Spleen (tissue), 11 donors: ENCODE measurements around the gene TBC1D19. TPM values are rescaled to one million over a fixed set of nuclear protein-coding genes. Genes with fewer than 3 reads are reported as not detected.

Experiments
- DNase-seq: peaks from one replicate; pipeline ENCODE4 v3.0.0-alpha.2; 2020
- H3K27ac ChIP-seq, 8 donors: fragments of 200-600 bp; sonication (generic) in 7 of 8; 1 replicate in 4 of 8; 2 replicates in 4 of 8; pipeline versions ENCODE4 v1.5.0 to v1.8.0; 2016 to 2021; ENCODE audit warnings: inconsistent platforms in 4 of 8, mild to moderate bottlenecking in 4 of 8, moderate library complexity in 1 of 8
- H3K27me3 ChIP-seq, 7 donors: fragments of 200-600 bp; sonication (generic) in 6 of 7; replicated peaks in 1 of 7; 1 replicate in 4 of 7; 2 replicates in 3 of 7; pipeline versions ENCODE4 v1.5.0 to v1.8.0; 2016 to 2021; ENCODE audit warnings: inconsistent platforms in 3 of 7, mild to moderate bottlenecking in 1 of 7
- H3K36me3 ChIP-seq, 6 donors: fragments of 200-600 bp; sonication (generic) in 5 of 6; 1 replicate in 4 of 6; 2 replicates in 2 of 6; pipeline versions ENCODE4 v1.5.0 to v1.8.0; 2016 to 2021; ENCODE audit warnings: inconsistent platforms in 2 of 6
- H3K4me1 ChIP-seq, 6 donors: fragments of 200-600 bp; sonication (generic) in 5 of 6; 1 replicate in 3 of 6; 2 replicates in 3 of 6; pipeline versions ENCODE4 v1.5.0 to v1.8.0; 2016 to 2021; ENCODE audit warnings: inconsistent platforms in 3 of 6
- H3K4me3 ChIP-seq, 8 donors: fragments of 200-600 bp; sonication (generic) in 7 of 8; 1 replicate in 4 of 8; 2 replicates in 4 of 8; pipeline versions ENCODE4 v1.5.0 to v1.8.0; 2016 to 2021; ENCODE audit warnings: inconsistent platforms in 4 of 8, mild to moderate bottlenecking in 4 of 8, moderate library complexity in 2 of 8
- H3K9me3 ChIP-seq, 8 donors: fragments of 200-600 bp; sonication (generic) in 7 of 8; 1 replicate in 4 of 8; 2 replicates in 4 of 8; pipeline versions ENCODE4 v1.5.0 to v1.8.0; 2016 to 2021; ENCODE audit warnings: inconsistent platforms in 4 of 8
- CTCF ChIP-seq, 11 experiments: fragments of 200-600 bp in 7 of 11; fragments of 450-650 bp in 4 of 11; sonication (generic) in 4 of 11; IDR thresholded peaks in 8 of 11; conservative IDR thresholded peaks in 3 of 11; 1 replicate in 7 of 11; 2 replicates in 4 of 11; pipeline versions ENCODE4 v1.4.0 to v1.8.0; 2016 to 2021; ENCODE audit warnings: antibody characterized with exemption in 11 of 11, inconsistent platforms in 4 of 11, mild to moderate bottlenecking in 1 of 11
- POLR2A ChIP-seq, 3 donors: fragments of 450-650 bp; IDR thresholded peaks; one replicate each; pipeline ENCODE4 v1.5.1; 2017; ENCODE audit warnings: antibody characterized with exemption in 3 of 3, mild to moderate bottlenecking in 1 of 3
- POLR2AphosphoS5 ChIP-seq, 3 donors: sonication (generic); formaldehyde crosslinking; IDR thresholded peaks; one replicate each; pipeline ENCODE4 v1.5.1; 2017; ENCODE audit warnings: antibody characterized with exemption in 3 of 3
- WGBS, 5 donors: extraction: QIAGEN DNeasy Blood & Tissue Kit in 3 of 5; methylation state at CpG; one replicate each; pipeline versions ENCODE4 v1.1.5 to v1.1.7; 2013 to 2018; 5-methylcytosine and 5-hydroxymethylcytosine counted together
- intact Hi-C: fragments of 100-400 bp; cut with DNase I; formaldehyde crosslinking; loops from one replicate; pipeline ENCODE4 v1.15.0; 2023; ENCODE audit warnings: low total_unique reads
- polyA plus RNA-seq, 3 donors: library from polyadenylated mRNA; stranded (reverse); fragments of 200-250 nt; gene quantifications; one replicate each; pipeline ENCODE4 v1.2.1, GENCODE V29; 2013
- total RNA-seq, 7 donors: library from RNA; depleted of rRNA in 3 of 7; stranded (reverse); fragments of >200 nt in 3 of 7; fragmentation: NEBNext Ultra II Directional in 4 of 7; extraction: Animal tissue kit (Norgen Biotek cat#: 25700) in 4 of 7; gene quantifications; one replicate each; pipeline versions ENCODE4 v1.1.0 to v1.2.1, GENCODE V29; 2016 to 2021
- donor health status: healthy with polysubstance abuse.
- donor health status: DM: no; HTN: no; CAD: no; lungs with moderate emphysema.
- donor health status: DM: no; HTN: no; CAD: no.
- donor health status: Bipolar disorder and iron deficiency.
- donor health status: healthy.
- donor health status: DM: no; HTN: no; CAD: no.
- donor health status: DM: yes; HTN: yes; CAD: no.

The TBC1D19 gene
- total and polyA plus RNA-seq, 10 donors: 1.1 to 18.0 (median 8.4) TPM

DNA sequence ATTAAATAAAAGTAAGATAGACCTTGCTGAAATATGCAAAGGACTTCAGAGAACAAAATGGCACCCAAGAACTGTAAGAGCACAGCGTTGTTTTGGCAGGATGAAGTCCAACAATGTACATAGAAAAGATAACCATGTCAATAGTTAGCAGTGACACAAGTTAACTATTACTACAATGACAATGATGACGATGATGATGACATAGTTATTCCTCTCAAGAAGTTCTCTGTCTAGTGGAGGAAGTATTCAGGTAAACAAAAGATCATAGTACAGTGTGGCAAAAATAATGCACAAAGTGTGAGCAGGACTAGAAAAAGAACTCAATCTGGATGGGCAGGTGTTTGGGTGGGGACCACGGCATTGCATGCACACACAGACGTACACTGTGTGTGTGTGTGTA, 201.4 kb downstream of the TBC1D19 start:
- Histone ChIP-seq H3K27ac (peak overlapping the region in 3 of 8 donors; percentile 22 to 62 (median 39)), H3K27me3 (no peaks in the 10 kb centered on the region), H3K9me3 (peaks cover 0 to 4% (median 0%) of the 10 kb centered on the region in 8 donors), H3K4me3 (no peak overlapping the region), H3K4me1 (peaks cover 11 to 35% (median 22%) of the 10 kb centered on the region in 6 donors), H3K36me3 (no peaks in the 10 kb centered on the region)
- 75 to 80% (median 78%) methylated on average over 4 of the region's 4 CpGs for WGBS, 5 donors
- intact Hi-C loops: no loop called here
- no peak for DNase-seq
- TF ChIP-seq CTCF (IDR thresholded peaks at IDR 0.05 in 8 of 11, conservative IDR thresholded peaks at IDR 0.05 in 3 of 11): no peak
- no peak for TF ChIP-seq POLR2A (IDR thresholded peaks at IDR 0.05)
- TF ChIP-seq POLR2AphosphoS5 (IDR thresholded peaks at IDR 0.05): no peak

GRCh38 chr4:26785810-26786209, 201.9 kb downstream of the TBC1D19 start:
- WGBS, 5 donors: 56 to 86% (median 76%) methylated on average over 2 of the region's 2 CpGs
- Histone ChIP-seq H3K4me1 (peaks cover 11 to 35% (median 22%) of the 10 kb centered on the region in 6 donors), H3K36me3 (no peaks in the 10 kb centered on the region), H3K9me3 (peaks cover 0 to 4% (median 0%) of the 10 kb centered on the region in 8 donors), H3K27ac (peak overlapping the region in 5 of 8 donors; percentile 22 to 62 (median 39)), H3K27me3 (no peaks in the 10 kb centered on the region), H3K4me3 (no peak overlapping the region)
- DNase-seq: no peak
- intact Hi-C loops: no loop called here
- TF ChIP-seq POLR2A (IDR thresholded peaks at IDR 0.05) (no peak), POLR2AphosphoS5 (IDR thresholded peaks at IDR 0.05) (no peak), CTCF (IDR thresholded peaks at IDR 0.05 in 8 of 11, conservative IDR thresholded peaks at IDR 0.05 in 3 of 11) (no peak)

GRCh38 chr4:26786916-26787315, 203.0 kb downstream of the TBC1D19 start:
- WGBS, 5 donors: 69 to 81% (median 73%) methylated on average over 3 of the region's 3 CpGs
- H3K4me3 ChIP-seq: no peak overlapping the region
- no peaks in the 10 kb centered on the region for H3K27me3 ChIP-seq
- TF ChIP-seq POLR2AphosphoS5 (IDR thresholded peaks at IDR 0.05) (no peak), CTCF (IDR thresholded peaks at IDR 0.05 in 8 of 11, conservative IDR thresholded peaks at IDR 0.05 in 3 of 11) (no peak), POLR2A (IDR thresholded peaks at IDR 0.05) (no peak)
- H3K9me3 ChIP-seq: peaks cover 0 to 4% (median 0%) of the 10 kb centered on the region in 8 donors
- no peak for DNase-seq
- H3K36me3 ChIP-seq: no peaks in the 10 kb centered on the region
- intact Hi-C loops: no loop called here
- H3K4me1 ChIP-seq: peaks cover 11 to 35% (median 22%) of the 10 kb centered on the region in 6 donors
- peak overlapping the region in 5 of 8 donors; percentile 33 to 62 (median 52) for H3K27ac ChIP-seq

GRCh38 chr4:26787461-26788340, 203.8 kb downstream of the TBC1D19 start:
- DNase-seq: peak; percentile 74

More at GRCh38 chr4:26787461-26788340, 203.8 kb downstream of the TBC1D19 start:
- Histone ChIP-seq H3K36me3 (no peaks in the 10 kb centered on the region), H3K27ac (peak overlapping the region in 6 of 8 donors; percentile 33 to 62 (median 52)), H3K27me3 (no peaks in the 10 kb centered on the region), H3K9me3 (peaks cover 0 to 4% (median 0%) of the 10 kb centered on the region in 8 donors), H3K4me1 (peaks cover 11 to 35% (median 22%) of the 10 kb centered on the region in 6 donors), H3K4me3 (peak overlapping the region in 1 of 8 donors; percentile 20)
- 31 to 39% (median 36%) methylated on average over 11 of the region's 11 CpGs for WGBS, 5 donors
- intact Hi-C loops: no loop called here
- TF ChIP-seq POLR2A (IDR thresholded peaks at IDR 0.05): no peak
- TF ChIP-seq CTCF (IDR thresholded peaks at IDR 0.05 in 8 of 11, conservative IDR thresholded peaks at IDR 0.05 in 3 of 11): peak in 7 of 11 experiments; percentile 18 to 49 (median 28)
